Neuronal stem cell (in vitro differentiated cells): ENCODE measurements around the gene CKAP5.

Experiments used
- DNase-seq: peaks from one replicate; pipeline ENCODE4 v3.0.0-alpha.2; 2013; ENCODE audit warnings: low spot score
- H2AFZ ChIP-seq: one replicate; pipeline ENCODE4 v1.6.1; 2013; ENCODE audit warnings: mild to moderate bottlenecking, low read length, inconsistent platforms
- H2AK5ac ChIP-seq: 2 replicates; pipeline ENCODE4 v1.6.1; 2013; ENCODE audit warnings: low read depth, mild to moderate bottlenecking, inconsistent platforms, low read length, moderate library complexity, mixed read lengths
- H2BK120ac ChIP-seq: 2 replicates; pipeline ENCODE4 v1.6.1; 2013; ENCODE audit warnings: low read depth, mild to moderate bottlenecking, inconsistent platforms, low read length, moderate library complexity, mixed read lengths
- H2BK12ac ChIP-seq: one replicate; pipeline ENCODE4 v1.6.1; 2013; ENCODE audit warnings: low read length, inconsistent platforms
- H2BK15ac ChIP-seq: 2 replicates; pipeline ENCODE4 v1.6.1; 2013; ENCODE audit warnings: mild to moderate bottlenecking, low read length, inconsistent platforms, mixed read lengths
- H2BK5ac ChIP-seq: one replicate; pipeline ENCODE4 v1.6.1; 2013; ENCODE audit warnings: inconsistent platforms, mild to moderate bottlenecking, low read length, moderate library complexity
- H3K14ac ChIP-seq: one replicate; pipeline ENCODE4 v1.6.1; 2013; ENCODE audit warnings: low read length, inconsistent platforms
- H3K18ac ChIP-seq: 2 replicates; pipeline ENCODE4 v1.6.1; 2013; ENCODE audit warnings: low read length, inconsistent platforms
- H3K23ac ChIP-seq: 2 replicates; pipeline ENCODE4 v1.6.1; 2013; ENCODE audit warnings: low read depth, mild to moderate bottlenecking, mixed read lengths, low read length, inconsistent platforms; ENCODE audit not compliant: poor library complexity
- H3K27ac ChIP-seq: replicated peaks from 3 replicates; pipeline ENCODE4 v1.5.1; 2013; ENCODE audit warnings: low read length, inconsistent platforms
- H3K27me3 ChIP-seq, 3 experiments: 2 replicates each; pipeline ENCODE4 v1.6.1; 2013; ENCODE audit warnings: low read length in 3 of 3, mild to moderate bottlenecking in 2 of 3, inconsistent platforms in 1 of 3, low read depth in 1 of 3, mixed read lengths in 1 of 3, moderate library complexity in 1 of 3; ENCODE audit not compliant: control insufficient read depth in 3 of 3, insufficient read depth in 3 of 3
- H3K36me3 ChIP-seq, 2 donors: replicated peaks in 1 of 2; 2 replicates each; pipeline ENCODE4 v1.6.1; 2013; ENCODE audit warnings: low read length in 2 of 2; ENCODE audit not compliant: control insufficient read depth in 2 of 2, insufficient read depth in 2 of 2
- H3K4ac ChIP-seq: 2 replicates; pipeline ENCODE4 v1.6.1; 2013; ENCODE audit warnings: inconsistent platforms, mild to moderate bottlenecking, low read length, moderate library complexity
- H3K4me1 ChIP-seq, 2 donors: 1 replicate in 1 of 2; 2 replicates in 1 of 2; pipeline ENCODE4 v1.6.1; 2013; ENCODE audit warnings: low read length in 2 of 2, low read depth in 1 of 2; ENCODE audit not compliant: control insufficient read depth in 2 of 2, insufficient read depth in 1 of 2
- H3K4me2 ChIP-seq: one replicate; pipeline ENCODE4 v1.6.1; 2013; ENCODE audit warnings: mild to moderate bottlenecking, low read length, inconsistent platforms; ENCODE audit not compliant: insufficient read depth, poor library complexity, severe bottlenecking
- H3K4me3 ChIP-seq, 2 donors: 2 replicates each; pipeline ENCODE4 v1.5.1; 2013; ENCODE audit warnings: low read length in 2 of 2, mild to moderate bottlenecking in 2 of 2, inconsistent platforms in 1 of 2, moderate library complexity in 1 of 2
- H3K79me1 ChIP-seq: one replicate; pipeline ENCODE4 v1.6.1; 2013; ENCODE audit warnings: low read depth, mild to moderate bottlenecking, inconsistent platforms, low read length, moderate library complexity
- H3K9ac ChIP-seq: one replicate; pipeline ENCODE4 v1.6.1; 2013; ENCODE audit warnings: mild to moderate bottlenecking, low read depth, low read length, inconsistent platforms; ENCODE audit not compliant: poor library complexity
- H3K9me3 ChIP-seq, 2 donors: replicated peaks in 1 of 2; 2 replicates each; pipeline versions ENCODE3 to v1.6.1; 2013; ENCODE audit warnings: low read length in 2 of 2, mild to moderate bottlenecking in 2 of 2, inconsistent platforms in 1 of 2, low read depth in 1 of 2, mixed read lengths in 1 of 2, moderate library complexity in 1 of 2; ENCODE audit not compliant: control insufficient read depth in 2 of 2, insufficient read depth in 1 of 2
- H4K8ac ChIP-seq: one replicate; pipeline ENCODE4 v1.6.1; 2013; ENCODE audit warnings: low read depth, mild to moderate bottlenecking, inconsistent platforms, low read length, moderate library complexity
- H4K91ac ChIP-seq: one replicate; pipeline ENCODE4 v1.6.1; 2013; ENCODE audit warnings: low read length, low read depth, mild to moderate bottlenecking, inconsistent platforms; ENCODE audit not compliant: poor library complexity
- WGBS, 2 donors: extraction: QIAGEN DNeasy Blood & Tissue Kit; methylation state at CpG; one replicate each; pipeline ENCODE4 v1.1.7; 2013; ENCODE audit warnings: missing lambda C conversion rate in 2 of 2, mixed read lengths in 1 of 2; ENCODE audit not compliant: insufficient read length in 2 of 2, insufficient replicate concordance in 1 of 2; ENCODE audit errors: extremely low coverage in 2 of 2; 5-methylcytosine and 5-hydroxymethylcytosine counted together

The CKAP5 gene

DNA sequence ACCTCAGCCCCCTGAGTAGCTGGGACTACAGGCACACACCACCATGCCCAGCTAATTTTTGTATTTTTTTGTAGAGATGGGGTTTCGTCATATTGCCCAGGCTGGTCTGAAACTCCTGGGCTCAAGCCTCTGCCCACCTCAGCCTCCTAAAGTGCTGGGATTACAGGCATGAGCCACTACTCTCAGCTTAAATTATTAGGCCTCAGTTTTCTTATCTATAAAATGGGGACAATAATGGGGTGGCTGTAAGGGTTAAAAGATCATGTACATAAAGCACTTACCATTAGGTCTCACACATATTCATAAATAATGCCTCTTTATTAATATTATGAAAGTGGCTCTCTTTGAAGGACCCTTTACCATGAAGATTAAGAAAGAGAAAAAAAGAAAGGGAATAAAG is 31.5 kb upstream of the CKAP5 start:
- no peak overlapping the region for H4K8ac ChIP-seq
- H2BK5ac ChIP-seq = no peak overlapping the region
- no peak overlapping the region for H2BK120ac ChIP-seq
- no peak overlapping the region for H2AFZ ChIP-seq
- no peak overlapping the region for H3K18ac ChIP-seq
- no peak overlapping the region for H2AK5ac ChIP-seq
- no peak for DNase-seq
- H3K4me1 ChIP-seq = no peaks in the 10 kb centered on the region
- peaks cover 0 to 3% of the 10 kb centered on the region in 2 donors for H3K9me3 ChIP-seq
- H3K4me3 ChIP-seq = no peak overlapping the region
- H2BK12ac ChIP-seq = no peak overlapping the region
- H3K36me3 ChIP-seq = peaks cover 47 to 98% of the 10 kb centered on the region in 2 donors
- no peaks in the 10 kb centered on the region for H3K27me3 ChIP-seq
- H3K27ac ChIP-seq = no peak overlapping the region
- peaks cover 3% of the 10 kb centered on the region for H3K79me1 ChIP-seq
- no peak overlapping the region for H3K23ac ChIP-seq
- no peak overlapping the region for H3K14ac ChIP-seq
- no peak overlapping the region for H3K4ac ChIP-seq
- no peak overlapping the region for H3K9ac ChIP-seq
- WGBS, 2 donors = no CpG with 5 or more reads among the region's 1 CpG
- H3K4me2 ChIP-seq = no peak overlapping the region
- H4K91ac ChIP-seq = no peak overlapping the region
- H2BK15ac ChIP-seq = no peak overlapping the region

DNA sequence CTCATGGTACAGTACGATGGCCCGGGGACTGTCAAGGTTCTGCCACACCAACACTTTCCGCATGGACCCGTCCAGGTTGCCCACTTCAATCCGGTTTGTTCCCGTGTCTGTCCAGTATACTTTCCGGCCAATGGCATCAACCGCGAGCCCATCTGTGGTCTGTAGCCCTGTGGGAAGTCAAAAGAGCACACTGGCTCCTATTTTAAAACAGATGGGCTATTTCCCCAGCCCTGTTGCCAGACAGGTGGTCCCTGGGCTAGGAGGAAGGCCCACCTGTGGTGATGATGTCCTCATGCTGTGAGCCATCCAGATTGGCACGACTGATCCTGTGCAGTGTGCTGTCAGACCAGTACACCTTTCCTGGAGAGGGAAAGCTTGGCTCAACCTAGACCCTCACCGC is 30.4 kb upstream of the CKAP5 start:
- Histone ChIP-seq H3K18ac (no peak overlapping the region), H2BK15ac (no peak overlapping the region), H3K9ac (no peak overlapping the region), H2AFZ (no peak overlapping the region), H3K4me1 (no peaks in the 10 kb centered on the region), H3K36me3 (peaks cover 47 to 96% of the 10 kb centered on the region in 2 donors), H2BK5ac (no peak overlapping the region), H3K79me1 (peaks cover 3% of the 10 kb centered on the region), H3K27ac (no peak overlapping the region), H3K9me3 (peaks cover 0 to 3% of the 10 kb centered on the region in 2 donors), H2BK12ac (no peak overlapping the region), H3K4ac (peak overlapping the region; percentile 32), H3K14ac (no peak overlapping the region), H4K8ac (no peak overlapping the region), H3K27me3 (no peaks in the 10 kb centered on the region), H2BK120ac (no peak overlapping the region), H2AK5ac (no peak overlapping the region), H3K4me3 (no peak overlapping the region), H3K23ac (no peak overlapping the region), H4K91ac (no peak overlapping the region), H3K4me2 (no peak overlapping the region)
- no CpG with 5 or more reads among the region's 11 CpGs for WGBS, 2 donors
- DNase-seq = no peak

DNA sequence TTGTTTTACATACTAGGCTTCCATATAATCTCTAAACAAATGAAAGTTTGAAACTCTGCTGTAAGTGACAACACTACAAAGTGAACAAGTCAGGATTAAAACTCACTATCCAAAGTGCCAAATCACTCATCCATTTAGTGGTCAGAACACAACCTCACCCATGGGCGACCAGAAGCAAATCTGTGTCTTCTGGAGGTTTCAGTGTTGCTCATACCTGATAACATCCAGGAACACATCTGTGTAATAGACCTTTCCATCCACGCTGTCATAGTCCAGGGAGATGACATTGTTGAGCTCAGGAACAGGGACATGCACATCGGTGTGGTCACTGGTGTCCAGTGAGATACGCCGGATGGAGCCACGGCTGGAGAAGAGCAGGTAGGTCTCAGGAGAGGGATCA is 28.5 kb upstream of the CKAP5 start:
- H3K79me1 ChIP-seq = peaks cover 3% of the 10 kb centered on the region
- H3K27me3 ChIP-seq = no peaks in the 10 kb centered on the region
- H2AFZ ChIP-seq = no peak overlapping the region
- peaks cover 0 to 3% of the 10 kb centered on the region in 2 donors for H3K9me3 ChIP-seq
- H3K14ac ChIP-seq = no peak overlapping the region
- peak overlapping the region; percentile 56 for H3K4ac ChIP-seq
- H4K91ac ChIP-seq = no peak overlapping the region
- no peak overlapping the region for H2AK5ac ChIP-seq
- H3K9ac ChIP-seq = no peak overlapping the region
- DNase-seq = no peak
- no peak overlapping the region for H3K27ac ChIP-seq
- H2BK12ac ChIP-seq = no peak overlapping the region
- WGBS, 2 donors = no CpG with 5 or more reads among the region's 6 CpGs
- H3K4me2 ChIP-seq = no peak overlapping the region
- no peaks in the 10 kb centered on the region for H3K4me1 ChIP-seq
- H3K23ac ChIP-seq = peak overlapping the region; percentile 89
- H2BK120ac ChIP-seq = no peak overlapping the region
- H3K18ac ChIP-seq = no peak overlapping the region
- peaks cover 50 to 96% of the 10 kb centered on the region in 2 donors for H3K36me3 ChIP-seq
- H2BK5ac ChIP-seq = no peak overlapping the region
- no peak overlapping the region for H4K8ac ChIP-seq
- no peak overlapping the region for H2BK15ac ChIP-seq
- H3K4me3 ChIP-seq = no peak overlapping the region

DNA sequence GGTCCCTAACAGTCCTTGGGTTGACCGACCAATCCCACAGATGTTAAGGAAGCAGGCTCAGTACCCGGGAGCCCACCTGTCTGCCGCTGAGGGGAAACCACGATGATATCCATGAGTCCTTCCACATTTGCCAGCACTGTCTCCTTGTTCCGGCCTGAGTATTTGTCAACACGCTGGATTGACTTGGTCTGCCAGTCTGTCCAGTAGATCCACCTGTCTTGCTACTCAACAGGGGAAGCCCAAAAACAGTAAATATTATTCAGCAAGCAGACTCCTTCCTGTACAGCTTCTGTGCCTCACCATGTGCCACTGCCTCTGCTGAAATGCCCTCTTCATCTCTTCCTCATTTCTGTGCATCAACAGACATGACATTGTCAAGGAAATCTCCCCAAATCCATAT is 22.8 kb upstream of the CKAP5 start:
- H2AK5ac ChIP-seq = no peak overlapping the region
- no peak overlapping the region for H3K4me2 ChIP-seq
- H2BK15ac ChIP-seq = no peak overlapping the region
- H3K27ac ChIP-seq = no peak overlapping the region
- H3K36me3 ChIP-seq = peaks cover 32 to 97% of the 10 kb centered on the region in 2 donors
- no peaks in the 10 kb centered on the region for H3K27me3 ChIP-seq
- H3K18ac ChIP-seq = no peak overlapping the region
- H2BK12ac ChIP-seq = no peak overlapping the region
- no peak overlapping the region for H3K14ac ChIP-seq
- no peak overlapping the region for H3K23ac ChIP-seq
- no peaks in the 10 kb centered on the region for H3K4me1 ChIP-seq
- H3K9ac ChIP-seq = no peak overlapping the region
- no peak overlapping the region for H4K8ac ChIP-seq
- no CpG with 5 or more reads among the region's 6 CpGs for WGBS, 2 donors
- no peak overlapping the region for H3K4ac ChIP-seq
- H4K91ac ChIP-seq = no peak overlapping the region
- no peaks in the 10 kb centered on the region for H3K9me3 ChIP-seq
- no peaks in the 10 kb centered on the region for H3K79me1 ChIP-seq
- no peak for DNase-seq
- H2BK120ac ChIP-seq = no peak overlapping the region
- no peak overlapping the region for H2BK5ac ChIP-seq
- no peak overlapping the region for H2AFZ ChIP-seq
- H3K4me3 ChIP-seq = no peak overlapping the region
